DMS153 (cell line): Measurements from ENCODE around the gene DACT3.
"Not testable (repeated sequence)": the region's sequence is repeated elsewhere in the genome, so short reads cannot be mapped to it uniquely, and the experiment has no call there.

Source experiments
- DNase-seq: peaks from one replicate; lab custom pipeline; 2025; lab: John Stamatoyannopoulos, UW

The DACT3 gene

DNA sequence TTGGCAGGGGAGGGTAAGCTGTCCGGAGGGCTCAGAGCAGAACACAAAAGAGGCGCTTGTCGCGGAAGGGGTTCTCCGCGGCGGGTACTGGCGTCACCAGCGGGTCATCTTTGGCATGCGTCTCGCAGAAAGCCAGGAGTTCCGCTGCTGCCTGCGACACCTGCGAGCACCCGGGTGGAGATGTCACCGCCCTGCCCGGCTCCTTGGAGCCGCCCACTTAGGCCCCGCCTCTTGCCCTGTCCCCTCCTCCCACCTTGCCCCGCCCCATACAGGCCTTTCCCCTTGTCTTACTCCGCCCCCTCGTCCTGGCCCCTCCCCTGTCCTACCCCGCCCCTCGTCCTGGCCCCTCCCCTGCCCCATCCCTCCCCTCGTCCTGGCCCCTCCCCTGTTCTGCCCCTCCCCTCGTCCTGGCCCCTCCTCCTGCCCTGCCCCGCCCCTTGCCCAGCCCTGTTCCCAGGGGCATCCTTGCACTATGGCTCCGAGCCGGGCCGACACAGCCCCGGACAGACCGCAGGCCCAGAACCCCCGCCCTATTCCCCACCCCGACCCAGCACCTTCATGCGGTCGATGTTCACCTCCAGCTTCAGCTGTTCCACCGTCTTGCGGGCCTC is 26.8 kb downstream of the DACT3 start:
- DNase-seq: peak; percentile 38

DNA sequence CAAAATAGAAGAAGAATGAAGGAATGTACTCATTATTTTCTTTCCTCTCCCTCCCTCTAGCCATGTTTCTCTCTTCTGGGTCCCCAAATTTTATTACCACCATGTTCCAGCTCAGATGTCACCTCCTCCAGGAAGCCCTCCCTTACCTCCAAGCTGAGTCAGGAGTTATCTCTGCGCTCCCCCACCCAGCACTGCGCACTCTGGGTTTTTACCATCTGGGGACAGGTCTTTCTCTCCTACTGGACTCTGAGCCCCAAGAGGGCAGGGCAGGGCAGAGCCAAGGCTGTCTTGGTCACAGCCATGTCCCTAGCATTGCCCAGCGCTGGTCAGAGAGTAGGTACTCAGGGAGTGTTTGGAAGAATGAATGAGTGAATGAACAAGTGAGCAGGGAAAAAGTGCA is 27.9 kb downstream of the DACT3 start:
- DNase-seq: no peak

DNA sequence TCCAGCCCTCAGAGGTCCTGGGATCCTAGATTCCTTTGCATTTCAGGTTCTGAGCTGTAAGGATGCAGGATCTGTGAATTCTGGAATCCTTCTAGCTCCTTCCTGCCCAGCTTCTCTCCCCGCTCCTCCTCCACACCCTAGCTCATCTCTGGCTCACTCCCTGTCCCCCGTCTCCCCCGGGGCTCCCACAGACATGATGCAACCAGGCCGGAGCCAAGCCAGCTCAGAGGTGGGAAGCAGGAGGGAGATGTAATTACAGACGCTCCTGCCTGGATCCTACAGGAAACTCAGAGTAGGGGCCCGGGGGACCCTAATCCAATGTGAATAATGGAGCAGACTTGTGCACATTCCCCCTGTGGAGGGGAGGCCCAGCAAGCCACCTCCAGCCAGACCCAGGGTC is 29.5 kb downstream of the DACT3 start:
- DNase-seq: no peak

DNA sequence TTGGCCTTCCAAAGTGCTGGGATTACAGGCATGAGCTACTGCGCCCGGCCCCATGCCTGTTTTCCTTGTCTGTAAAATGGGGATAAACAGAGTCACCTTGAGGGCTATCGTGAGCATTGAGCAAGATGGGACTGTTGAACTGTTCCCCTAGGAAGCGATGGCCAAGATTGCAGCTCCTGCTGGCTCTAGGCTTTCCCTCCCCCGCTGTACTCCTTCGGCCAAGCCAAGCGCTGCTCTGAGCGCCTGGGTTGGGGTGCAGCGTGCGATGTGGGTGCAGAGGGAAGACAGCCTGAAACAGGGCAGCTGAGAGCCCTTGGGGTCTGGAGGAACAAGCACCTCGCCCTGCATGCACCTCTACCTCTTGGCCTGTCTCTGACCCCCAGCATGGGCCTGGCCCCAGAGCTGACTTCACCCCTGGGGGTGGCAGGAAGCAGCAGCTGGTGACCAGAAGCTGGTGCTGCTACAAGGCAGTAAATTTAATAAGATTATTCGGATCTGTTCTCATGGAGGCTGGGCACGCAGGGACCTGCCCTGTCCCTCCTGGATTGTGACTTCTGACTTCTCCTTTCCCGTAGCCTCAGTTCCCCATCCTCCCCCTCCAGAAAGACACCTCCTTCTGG is 30.3 kb downstream of the DACT3 start:
- DNase-seq: no peak

DNA sequence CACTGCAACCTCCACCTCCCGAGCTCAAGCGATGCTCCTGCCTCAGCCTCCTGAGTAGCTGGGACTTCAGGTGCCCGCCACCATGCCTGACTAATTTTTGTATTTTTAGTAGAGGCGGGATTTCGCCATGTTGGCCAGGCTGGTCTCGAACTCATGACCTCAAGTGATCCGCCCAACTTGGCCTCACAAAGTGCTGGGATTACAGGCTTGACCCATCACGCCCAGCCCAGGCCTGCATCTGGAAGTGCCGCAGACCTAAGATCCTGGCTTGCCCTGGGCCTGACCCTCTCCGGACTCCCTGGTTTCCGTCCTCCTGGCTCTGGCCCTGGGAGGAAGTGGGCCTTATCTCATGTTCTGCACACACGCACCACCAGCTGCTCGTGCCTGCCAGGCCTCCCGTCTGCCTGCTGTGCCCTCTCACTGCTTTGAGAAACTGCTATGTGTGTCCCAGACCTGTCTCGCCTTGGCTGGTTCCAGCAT is 31.4 kb downstream of the DACT3 start:
- no peak for DNase-seq

DNA sequence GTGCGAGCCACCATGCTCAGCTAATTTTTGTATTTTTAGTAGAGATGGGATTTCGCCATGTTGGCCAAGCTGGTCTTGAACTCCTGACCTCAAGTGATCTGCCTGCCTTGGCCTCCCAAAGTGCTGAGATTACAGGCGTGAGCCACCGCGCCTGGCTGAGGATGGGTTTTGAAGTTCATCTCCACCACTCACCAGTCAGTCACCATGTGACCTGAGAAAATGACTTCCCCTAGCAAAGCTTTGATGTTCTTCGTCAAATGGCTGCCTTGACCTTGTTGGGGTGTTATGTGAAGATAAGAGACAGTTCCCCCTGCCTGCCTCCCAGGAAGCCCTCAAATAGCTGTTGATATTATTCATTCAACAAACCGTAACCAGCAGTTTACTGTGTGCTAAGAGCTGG is 32.0 kb downstream of the DACT3 start:
- DNase-seq: not testable (repeated sequence)

DNA sequence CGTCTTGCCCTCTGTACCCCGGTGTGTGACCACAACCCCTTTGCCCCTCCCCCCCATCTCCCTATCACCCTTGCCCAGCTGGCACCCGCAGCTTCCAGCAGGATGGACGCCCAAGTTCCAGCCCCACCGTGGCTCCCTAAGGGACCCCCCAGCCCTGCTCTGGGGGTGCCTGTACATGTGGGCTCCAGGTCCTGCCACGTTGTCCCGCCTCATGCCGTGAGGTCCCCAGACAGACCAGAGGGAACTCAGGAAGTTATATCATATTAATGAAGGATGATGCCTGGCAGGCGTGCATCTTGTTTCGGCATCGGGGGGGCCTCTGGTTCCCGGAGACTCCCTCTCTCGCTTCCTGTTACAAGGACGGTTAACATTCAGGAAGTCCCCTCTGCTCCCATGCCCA is 34.5 kb downstream of the DACT3 start:
- DNase-seq: no peak

DNA sequence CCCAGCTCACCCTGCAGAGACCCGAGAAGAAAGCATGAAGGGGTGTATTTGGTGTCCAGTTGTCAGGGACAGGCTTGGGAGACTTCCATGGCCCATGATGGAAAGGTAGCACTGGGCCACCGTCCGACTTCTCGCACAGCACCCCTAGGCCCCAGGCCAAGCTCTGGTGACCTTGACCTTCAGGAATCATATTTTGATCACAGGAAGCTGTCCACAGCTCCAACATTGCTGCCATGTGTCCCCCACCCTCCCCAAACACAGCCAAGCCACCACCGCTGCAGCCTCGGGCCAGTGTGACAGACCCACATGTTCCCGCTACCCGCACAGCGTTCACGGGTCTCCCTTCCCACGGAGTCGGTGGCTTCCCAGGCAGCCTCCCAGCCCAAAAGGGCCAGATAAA is 35.3 kb downstream of the DACT3 start:
- no peak for DNase-seq

DNA sequence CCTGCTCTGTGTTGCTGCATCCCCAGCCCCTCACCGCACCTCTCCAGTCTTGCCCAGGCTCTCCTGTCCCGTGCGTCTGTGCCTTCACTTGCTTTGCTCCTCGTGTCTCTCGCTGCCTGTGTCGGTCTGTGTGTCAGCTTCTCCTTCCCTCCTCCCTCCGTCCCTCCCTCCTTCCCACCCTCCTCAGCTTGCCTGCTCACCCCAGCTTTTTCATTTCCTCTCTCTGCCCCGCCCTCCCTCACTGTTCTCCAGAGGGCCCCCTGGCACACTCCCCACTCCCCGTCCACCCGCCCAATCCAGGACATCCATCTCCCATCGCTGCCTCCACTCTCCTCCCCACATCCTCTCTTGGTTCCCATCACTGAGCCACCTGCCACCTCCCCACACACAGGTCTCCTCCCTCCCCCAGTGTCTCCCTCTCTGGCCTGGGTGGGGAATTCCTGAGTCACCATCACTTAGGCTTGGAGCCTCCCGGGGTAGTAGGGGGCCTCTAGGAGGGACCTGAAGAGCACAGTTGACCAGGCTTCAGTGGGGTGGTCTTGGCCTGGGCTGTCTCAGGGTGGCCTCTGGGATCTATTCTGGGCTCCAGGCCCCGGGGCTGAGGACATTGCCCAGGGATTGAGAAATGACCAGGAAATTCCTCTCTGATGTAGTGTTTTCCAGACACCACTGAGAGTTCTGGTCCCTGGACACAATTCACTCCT is 35.9 kb downstream of the DACT3 start, which contains the start of gene PTGIR:
Gene PTGIR, minus strand, starts transcription at position 132 of the 704 bp plus-strand sequence. CDS start 864 bp downstream, outside the sequence.
- DNase-seq: peak; percentile 36

DNA sequence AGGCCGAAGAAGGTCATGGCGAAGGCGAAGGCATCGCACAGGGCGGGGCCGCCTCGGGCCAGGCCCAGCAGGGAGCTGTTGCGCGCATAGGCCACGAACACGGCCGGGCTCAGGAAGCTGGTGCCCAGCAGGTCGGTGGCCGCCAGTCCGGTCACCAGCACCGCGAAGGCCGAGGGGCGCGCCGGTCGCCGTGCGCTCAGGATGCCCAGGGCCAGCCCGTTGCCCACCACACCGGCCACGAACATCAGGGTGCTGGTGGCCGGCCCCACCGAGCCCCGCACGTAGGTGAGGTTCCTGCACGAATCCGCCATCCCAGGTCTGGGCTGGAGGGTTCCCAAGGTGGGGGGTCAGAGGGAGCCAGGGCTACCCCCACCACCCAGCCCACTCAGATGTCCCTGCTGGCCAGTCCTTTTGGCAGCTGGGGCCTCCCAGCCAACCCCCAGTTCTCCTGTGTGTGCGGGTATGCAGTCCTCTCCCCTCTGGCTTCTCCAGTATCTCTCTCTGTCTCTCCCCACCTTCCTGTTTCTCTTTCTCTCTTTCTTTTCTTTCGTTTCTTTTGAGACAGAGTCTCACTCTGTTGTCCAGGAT is 37.0 kb downstream of the DACT3 start:
- no peak for DNase-seq

DNA sequence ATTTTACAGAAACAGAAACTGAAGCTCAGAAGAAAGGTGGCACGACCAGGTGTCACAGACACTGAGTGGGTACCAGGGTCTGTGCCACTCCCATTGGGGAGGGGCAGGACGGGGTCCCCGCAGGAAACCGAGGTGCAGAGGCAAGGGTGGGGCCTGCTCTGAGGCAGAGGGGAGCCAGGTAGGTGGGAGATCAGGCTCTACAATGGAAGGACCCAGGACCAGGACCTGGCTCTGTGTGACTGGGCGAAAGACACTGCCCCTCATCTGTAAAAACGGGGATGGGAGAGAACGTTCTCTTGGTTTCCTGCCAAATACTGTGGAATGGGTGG is 38.9 kb downstream of the DACT3 start:
- DNase-seq: no peak

DNA sequence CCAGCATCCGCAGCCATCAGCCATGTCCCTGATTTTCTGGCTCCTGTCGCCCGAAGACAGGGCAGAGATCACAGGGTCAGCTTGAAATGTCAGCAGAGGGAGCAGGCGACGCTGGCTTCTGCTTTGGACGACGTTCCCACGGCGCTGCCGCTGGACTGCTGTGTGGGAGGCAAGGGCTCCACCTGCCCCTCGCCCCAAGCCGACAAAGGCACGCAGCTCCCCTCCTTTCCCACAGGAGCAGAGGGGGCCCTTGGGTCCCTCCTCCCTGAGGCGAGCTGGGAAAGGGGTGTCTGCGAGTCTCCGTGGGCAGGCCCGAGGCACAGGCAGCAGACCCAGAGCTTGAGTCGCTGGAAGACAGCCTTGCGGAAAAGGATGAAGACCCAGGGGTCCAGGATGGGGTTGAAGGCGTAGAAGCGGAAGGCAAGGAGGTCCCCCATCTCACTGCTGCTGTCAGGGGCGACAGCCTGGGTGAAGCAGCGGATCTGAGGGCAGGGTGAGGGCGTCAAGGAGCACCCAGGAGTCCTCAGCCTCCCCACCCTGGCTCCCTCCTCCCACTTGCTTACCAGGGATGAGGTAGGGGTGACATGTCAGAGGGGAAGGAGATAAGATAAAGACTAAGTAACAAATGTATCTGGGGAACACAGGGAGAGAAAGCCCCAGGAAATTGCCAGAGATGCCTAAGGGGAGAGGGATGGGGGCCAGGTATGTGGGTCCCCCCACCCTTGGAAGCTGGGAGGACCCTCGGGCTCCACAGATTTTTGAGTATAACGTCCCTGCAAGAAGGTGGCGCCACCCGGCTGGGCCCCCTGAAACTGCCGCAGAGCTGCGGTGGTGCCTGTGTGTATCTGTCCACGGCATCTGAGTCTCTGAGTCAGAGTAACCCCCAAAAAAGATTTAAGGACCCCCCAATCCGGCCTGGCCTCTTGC is 39.5 kb downstream of the DACT3 start:
- DNase-seq: no peak

DNA sequence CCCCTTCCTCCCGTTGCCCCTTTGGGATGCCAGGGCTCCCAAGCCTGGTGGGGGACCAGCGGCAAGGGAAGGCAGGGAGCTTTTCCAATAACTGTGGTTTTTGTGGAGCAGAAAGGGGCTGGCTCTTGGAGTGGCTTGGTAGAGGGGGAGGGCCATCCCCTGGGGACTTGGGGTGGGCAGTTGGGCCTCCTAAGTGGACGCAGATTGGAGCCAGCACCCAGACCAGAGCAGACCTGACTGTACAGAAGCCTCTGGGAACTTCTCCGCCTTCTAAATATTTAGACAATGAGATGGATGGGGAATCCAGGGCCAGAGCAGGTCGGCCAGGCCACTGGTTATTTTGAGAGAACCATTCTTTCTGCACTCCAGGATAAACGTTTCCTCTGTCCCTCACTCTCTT is 40.3 kb downstream of the DACT3 start:
- DNase-seq: no peak

DNA sequence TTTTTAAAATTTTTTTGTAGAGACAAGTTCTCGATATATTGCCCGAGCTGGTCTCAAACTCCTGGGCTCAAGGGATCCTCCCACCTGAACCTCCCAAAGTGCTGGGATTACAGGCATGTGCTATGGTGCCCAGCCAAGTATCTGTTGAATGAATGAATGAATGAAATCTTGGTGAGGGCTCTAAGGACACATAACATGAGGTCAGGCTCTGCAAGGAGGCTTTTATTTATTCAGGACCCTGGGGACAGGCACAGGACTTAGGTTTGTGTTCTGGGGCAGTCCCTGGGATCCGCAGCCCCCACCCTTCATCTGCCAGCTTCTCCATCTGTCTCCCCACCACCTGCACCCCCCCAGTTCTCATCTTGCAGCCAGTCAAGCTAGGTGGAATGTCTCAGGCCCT is 40.7 kb downstream of the DACT3 start:
- no peak for DNase-seq

DNA sequence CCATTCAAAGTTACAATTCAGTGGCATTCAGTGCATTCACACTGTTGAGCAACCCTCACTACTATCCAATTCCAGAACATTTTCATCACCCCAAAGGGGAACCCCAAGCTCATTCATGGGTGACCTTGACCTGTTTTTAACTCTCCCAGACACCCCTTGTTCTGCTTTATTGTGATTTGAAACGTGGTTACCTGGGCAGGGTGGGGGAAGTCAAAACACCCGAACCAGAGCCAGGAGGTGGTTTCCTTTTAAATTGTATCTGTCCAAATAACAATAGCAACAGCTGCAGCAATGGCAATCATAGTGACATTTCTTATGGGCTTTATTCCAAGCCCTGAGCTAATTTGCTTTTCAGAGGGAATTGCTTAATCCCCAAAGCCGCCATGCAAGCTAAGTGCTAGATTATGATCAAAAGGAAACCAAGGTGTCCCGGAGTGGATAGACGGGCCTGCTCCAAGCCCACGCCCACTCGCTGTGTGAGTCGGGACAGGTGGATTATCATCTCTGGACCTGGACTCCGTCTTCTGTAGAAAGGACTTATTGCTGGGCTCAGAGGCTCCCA is 42.2 kb downstream of the DACT3 start:
- peak; percentile 14 for DNase-seq

DNA sequence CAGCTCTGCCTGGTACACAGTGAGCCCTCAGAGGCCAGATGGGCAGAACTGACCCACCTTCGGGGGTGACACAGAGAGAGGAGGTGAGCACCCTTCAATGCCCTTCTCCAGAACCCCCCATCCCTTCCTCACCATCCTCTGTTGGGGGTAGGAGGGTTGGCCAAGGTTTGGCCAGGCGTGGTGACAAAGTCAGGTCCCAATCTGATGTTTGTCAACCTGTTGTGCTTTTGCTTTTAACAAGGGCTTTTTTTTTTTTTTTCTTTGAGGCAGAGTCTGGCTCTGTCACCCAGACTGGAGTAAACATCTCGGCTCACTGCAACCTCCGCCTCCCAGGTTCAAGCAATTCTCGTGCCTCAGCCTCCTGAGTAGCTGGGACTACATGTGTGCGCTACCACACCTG is 43.4 kb downstream of the DACT3 start:
- DNase-seq: no peak

DNA sequence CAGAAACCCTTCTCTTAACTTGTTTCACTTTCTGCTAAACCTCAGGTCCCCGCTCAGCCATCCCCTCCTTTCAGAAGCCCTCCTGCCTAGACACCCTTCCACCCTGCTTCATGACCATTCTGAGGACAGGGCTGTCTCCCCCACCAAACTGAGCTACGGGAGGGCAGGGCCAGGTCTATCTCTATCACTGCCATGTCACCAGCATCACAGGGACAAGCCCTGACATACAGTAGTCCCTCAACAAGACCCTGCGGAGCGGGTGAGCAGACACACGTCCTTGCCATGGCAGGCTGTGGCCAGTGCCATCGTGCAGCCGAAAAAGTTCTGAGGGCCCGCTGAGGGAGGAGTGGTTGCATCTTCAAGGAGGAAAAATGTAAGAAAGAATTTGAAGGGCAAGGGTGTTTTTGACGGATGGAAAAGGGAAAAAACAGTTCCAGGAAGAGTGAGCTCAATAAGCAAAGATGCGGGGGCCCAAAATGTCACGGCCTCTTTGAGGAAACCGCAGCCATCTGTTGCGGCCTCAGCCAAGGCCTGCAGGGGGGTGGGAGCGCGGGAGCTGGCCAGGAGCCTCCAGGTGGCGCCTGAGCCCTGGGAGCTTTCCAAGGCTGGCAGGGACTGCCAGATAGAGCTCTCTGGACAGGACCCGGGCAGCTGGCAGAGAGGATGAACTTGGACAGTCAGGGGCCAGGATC is 44.2 kb downstream of the DACT3 start:
- peak; percentile 18 for DNase-seq

DNA sequence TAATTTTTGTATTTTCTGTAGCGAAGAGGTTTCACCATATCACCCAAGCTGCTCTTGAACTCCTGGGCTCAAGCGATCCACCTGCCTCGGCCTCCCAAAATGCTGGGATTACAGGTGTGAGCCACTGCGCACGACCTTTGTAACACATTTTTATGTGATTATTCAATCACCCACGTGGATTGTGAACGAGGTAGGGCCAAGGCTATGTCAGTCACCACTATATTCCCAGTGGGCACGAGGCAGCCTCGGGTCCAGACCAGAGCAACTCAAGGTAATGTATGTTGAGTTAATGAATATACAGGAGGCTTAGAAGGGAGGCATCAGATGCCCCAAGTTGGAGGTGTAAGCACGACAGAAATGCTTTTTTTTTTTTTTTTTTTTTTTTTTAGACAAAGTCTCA is 45.0 kb downstream of the DACT3 start:
- no peak for DNase-seq

DNA sequence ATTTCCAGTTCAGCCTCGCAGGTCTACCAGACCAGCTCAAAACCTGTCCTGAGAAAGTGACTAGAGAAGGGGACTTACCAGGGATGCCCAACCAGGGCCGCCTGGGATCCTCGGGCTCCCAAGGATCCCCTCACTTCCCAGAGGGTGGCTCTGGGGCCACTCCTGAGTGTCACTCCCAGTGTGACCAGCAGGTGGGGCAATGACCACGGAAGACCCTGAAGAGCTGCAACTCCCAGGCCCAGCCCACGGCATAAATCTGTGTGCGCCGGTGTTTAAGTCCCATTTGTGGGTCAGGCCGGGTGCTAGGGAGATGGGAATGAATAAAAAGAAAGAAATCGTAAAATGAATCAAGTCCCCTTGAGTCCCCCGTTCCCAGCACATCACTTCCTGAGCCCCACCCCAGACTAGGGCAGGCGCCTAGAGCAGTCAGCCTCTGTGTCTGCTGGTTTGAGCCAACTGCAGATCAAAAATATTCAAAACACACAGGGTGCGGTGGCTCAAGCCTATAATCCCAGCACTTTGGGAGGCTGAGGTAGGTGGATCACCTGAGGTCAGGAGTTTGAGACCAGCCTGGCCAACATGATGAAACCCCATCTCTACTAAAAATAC is 46.8 kb downstream of the DACT3 start:
- DNase-seq: peak; percentile 51

DNA sequence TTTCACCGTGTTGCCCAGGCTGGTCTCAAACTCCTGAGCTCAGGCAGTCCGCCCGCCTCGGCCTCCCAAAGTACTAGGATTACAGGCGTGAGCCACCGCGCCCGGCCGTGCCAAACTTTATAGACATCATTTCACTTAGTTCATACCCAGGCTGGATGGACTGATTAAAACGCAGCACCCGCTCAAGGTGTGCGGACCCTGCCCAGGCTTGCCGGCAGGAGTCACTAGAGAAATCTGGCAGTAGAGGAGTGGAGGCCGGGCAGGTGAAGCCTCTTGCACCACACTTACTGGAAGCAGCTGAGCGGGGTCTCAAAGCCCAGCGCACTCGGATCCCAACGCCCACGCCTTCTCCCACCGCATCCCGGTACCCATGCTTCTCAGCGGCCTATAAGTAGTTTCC is 47.5 kb downstream of the DACT3 start:
- DNase-seq: no peak

DNA sequence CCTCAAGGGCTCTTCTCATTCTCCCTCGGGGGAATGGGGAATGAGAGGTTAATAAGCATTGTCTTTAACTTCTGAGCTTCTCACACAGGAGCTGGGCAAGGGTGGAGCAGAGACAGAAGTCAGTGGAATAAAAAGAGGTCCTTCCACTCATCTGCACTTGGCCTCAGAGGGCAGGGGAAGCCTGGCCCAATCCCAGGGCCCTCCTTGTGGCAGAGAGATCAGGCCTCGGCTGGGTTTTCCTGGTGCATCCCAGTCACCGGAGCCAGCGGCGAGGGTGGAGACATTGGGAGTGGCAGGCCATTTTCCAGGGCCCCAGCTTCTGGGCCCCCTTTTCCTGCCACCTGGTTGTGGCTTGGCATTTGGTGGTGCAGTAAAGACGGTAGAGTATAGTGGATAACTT is 49.2 kb downstream of the DACT3 start:
- no peak for DNase-seq
